ENCODE data around the gene NLGN1.

Gene NLGN1

GRCh38 chr3:173897631-173898030, 500.1 kb downstream of the NLGN1 start:
- Histone ChIP-seq H3K9ac (ENCODE audit: low read depth, low read length) (no peak overlapping the region), H3K27me3 (ENCODE audit: control insufficient read depth, insufficient read depth, low read length) (no peaks in the 10 kb centered on the region), H3K4me1 (ENCODE audit: control insufficient read depth, insufficient read depth, low read length) (0 out of 2 replicates have a peak, but pooled peaks cover 6% of the 10 kb centered on the region), H3K36me3 (ENCODE audit: control insufficient read depth, insufficient read depth, low read length) (no peaks in the 10 kb centered on the region), H3K27ac (ENCODE audit: low read depth, low read length) (no peak overlapping the region), H3K4me3 (ENCODE audit: low read depth, low read length) (no peak overlapping the region), H3K9me3 (ENCODE audit: control insufficient read depth, insufficient read depth, low read length) (no peaks in the 10 kb centered on the region)

GRCh38 chr3:173901649-173902048, 504.1 kb downstream of the NLGN1 start:
- H3K4me1 ChIP-seq (ENCODE audit: control insufficient read depth, insufficient read depth, low read length): 0 out of 2 replicates have a peak, but pooled peaks cover 6% of the 10 kb centered on the region
- H3K27ac ChIP-seq (ENCODE audit: low read depth, low read length): no peak overlapping the region
- no peak overlapping the region for H3K9ac ChIP-seq (ENCODE audit: low read depth, low read length)
- H3K4me3 ChIP-seq (ENCODE audit: low read depth, low read length): no peak overlapping the region
- H3K27me3 ChIP-seq (ENCODE audit: control insufficient read depth, insufficient read depth, low read length): no peaks in the 10 kb centered on the region
- no peaks in the 10 kb centered on the region for H3K9me3 ChIP-seq (ENCODE audit: control insufficient read depth, insufficient read depth, low read length)
- no peaks in the 10 kb centered on the region for H3K36me3 ChIP-seq (ENCODE audit: control insufficient read depth, insufficient read depth, low read length)

- H3K27me3 ChIP-seq (ENCODE audit: control insufficient read depth, insufficient read depth, low read length): no peaks in the 10 kb centered on the region
- H3K36me3 ChIP-seq (ENCODE audit: control insufficient read depth, insufficient read depth, low read length): no peaks in the 10 kb centered on the region
- H3K4me1 ChIP-seq (ENCODE audit: control insufficient read depth, insufficient read depth, low read length): 0 out of 2 replicates have a peak, but pooled peaks cover 3% of the 10 kb centered on the region
- no peaks in the 10 kb centered on the region for H3K9me3 ChIP-seq (ENCODE audit: control insufficient read depth, insufficient read depth, low read length)
- no peak overlapping the region for H3K27ac ChIP-seq (ENCODE audit: low read depth, low read length)
- H3K9ac ChIP-seq (ENCODE audit: low read depth, low read length): no peak overlapping the region
- H3K4me3 ChIP-seq (ENCODE audit: low read depth, low read length): no peak overlapping the region
Observed at GRCh38 chr3:173902401-173902800, 504.9 kb downstream of the NLGN1 start.

- Histone ChIP-seq H3K27me3 (ENCODE audit: control insufficient read depth, insufficient read depth, low read length) (no peaks in the 10 kb centered on the region), H3K27ac (ENCODE audit: low read depth, low read length) (no peak overlapping the region), H3K36me3 (ENCODE audit: control insufficient read depth, insufficient read depth, low read length) (no peaks in the 10 kb centered on the region), H3K9ac (ENCODE audit: low read depth, low read length) (no peak overlapping the region), H3K9me3 (ENCODE audit: control insufficient read depth, insufficient read depth, low read length) (no peaks in the 10 kb centered on the region), H3K4me3 (ENCODE audit: low read depth, low read length) (no peak overlapping the region), H3K4me1 (ENCODE audit: control insufficient read depth, insufficient read depth, low read length) (no peaks in the 10 kb centered on the region)
Observed at GRCh38 chr3:173902871-173903270, 505.3 kb downstream of the NLGN1 start.

- no peaks in the 10 kb centered on the region for H3K27me3 ChIP-seq (ENCODE audit: control insufficient read depth, insufficient read depth, low read length)
- H3K27ac ChIP-seq (ENCODE audit: low read depth, low read length): no peak overlapping the region
- H3K9me3 ChIP-seq (ENCODE audit: control insufficient read depth, insufficient read depth, low read length): no peaks in the 10 kb centered on the region
- no peaks in the 10 kb centered on the region for H3K36me3 ChIP-seq (ENCODE audit: control insufficient read depth, insufficient read depth, low read length)
- H3K4me1 ChIP-seq (ENCODE audit: control insufficient read depth, insufficient read depth, low read length): no peaks in the 10 kb centered on the region
- H3K4me3 ChIP-seq (ENCODE audit: low read depth, low read length): no peak overlapping the region
- no peak overlapping the region for H3K9ac ChIP-seq (ENCODE audit: low read depth, low read length)
Observed at GRCh38 chr3:173905381-173905780, 507.8 kb downstream of the NLGN1 start.

- H3K4me3 ChIP-seq (ENCODE audit: low read depth, low read length): no peak overlapping the region
- H3K4me1 ChIP-seq (ENCODE audit: control insufficient read depth, insufficient read depth, low read length): peaks cover 40% of the 10 kb centered on the region
- H3K9me3 ChIP-seq (ENCODE audit: control insufficient read depth, insufficient read depth, low read length): no peaks in the 10 kb centered on the region
- no peak overlapping the region for H3K9ac ChIP-seq (ENCODE audit: low read depth, low read length)
- H3K27ac ChIP-seq (ENCODE audit: low read depth, low read length): no peak overlapping the region
- H3K36me3 ChIP-seq (ENCODE audit: control insufficient read depth, insufficient read depth, low read length): no peaks in the 10 kb centered on the region
- no peaks in the 10 kb centered on the region for H3K27me3 ChIP-seq (ENCODE audit: control insufficient read depth, insufficient read depth, low read length)
Observed at GRCh38 chr3:173911446-173911845, 513.9 kb downstream of the NLGN1 start.

GRCh38 chr3:173912126-173912525, 514.6 kb downstream of the NLGN1 start:
- no peaks in the 10 kb centered on the region for H3K9me3 ChIP-seq (ENCODE audit: control insufficient read depth, insufficient read depth, low read length)
- peaks cover 40% of the 10 kb centered on the region for H3K4me1 ChIP-seq (ENCODE audit: control insufficient read depth, insufficient read depth, low read length)
- H3K27ac ChIP-seq (ENCODE audit: low read depth, low read length): no peak overlapping the region
- no peaks in the 10 kb centered on the region for H3K36me3 ChIP-seq (ENCODE audit: control insufficient read depth, insufficient read depth, low read length)
- no peaks in the 10 kb centered on the region for H3K27me3 ChIP-seq (ENCODE audit: control insufficient read depth, insufficient read depth, low read length)
- no peak overlapping the region for H3K4me3 ChIP-seq (ENCODE audit: low read depth, low read length)
- no peak overlapping the region for H3K9ac ChIP-seq (ENCODE audit: low read depth, low read length)

- no peak overlapping the region for H3K27ac ChIP-seq (ENCODE audit: low read depth, low read length)
- no peaks in the 10 kb centered on the region for H3K36me3 ChIP-seq (ENCODE audit: control insufficient read depth, insufficient read depth, low read length)
- H3K27me3 ChIP-seq (ENCODE audit: control insufficient read depth, insufficient read depth, low read length): no peaks in the 10 kb centered on the region
- no peak overlapping the region for H3K9ac ChIP-seq (ENCODE audit: low read depth, low read length)
- no peaks in the 10 kb centered on the region for H3K9me3 ChIP-seq (ENCODE audit: control insufficient read depth, insufficient read depth, low read length)
- peaks cover 40% of the 10 kb centered on the region for H3K4me1 ChIP-seq (ENCODE audit: control insufficient read depth, insufficient read depth, low read length)
- no peak overlapping the region for H3K4me3 ChIP-seq (ENCODE audit: low read depth, low read length)
Observed at GRCh38 chr3:173913397-173913796, 515.9 kb downstream of the NLGN1 start.

GRCh38 chr3:173913974-173914421, 516.5 kb downstream of the NLGN1 start:
- Histone ChIP-seq H3K27me3 (ENCODE audit: control insufficient read depth, insufficient read depth, low read length) (no peaks in the 10 kb centered on the region), H3K4me3 (ENCODE audit: low read depth, low read length) (no peak overlapping the region), H3K4me1 (ENCODE audit: control insufficient read depth, insufficient read depth, low read length) (peaks cover 40% of the 10 kb centered on the region), H3K9ac (ENCODE audit: low read depth, low read length) (no peak overlapping the region), H3K36me3 (ENCODE audit: control insufficient read depth, insufficient read depth, low read length) (no peaks in the 10 kb centered on the region), H3K27ac (ENCODE audit: low read depth, low read length) (peak overlapping the region; percentile 65), H3K9me3 (ENCODE audit: control insufficient read depth, insufficient read depth, low read length) (no peaks in the 10 kb centered on the region)

GRCh38 chr3:173916799-173917198, 519.3 kb downstream of the NLGN1 start:
- H3K9ac ChIP-seq (ENCODE audit: low read depth, low read length): no peak overlapping the region
- no peak overlapping the region for H3K4me3 ChIP-seq (ENCODE audit: low read depth, low read length)
- peaks cover 43% of the 10 kb centered on the region for H3K4me1 ChIP-seq (ENCODE audit: control insufficient read depth, insufficient read depth, low read length)
- no peaks in the 10 kb centered on the region for H3K9me3 ChIP-seq (ENCODE audit: control insufficient read depth, insufficient read depth, low read length)
- no peak overlapping the region for H3K27ac ChIP-seq (ENCODE audit: low read depth, low read length)
- H3K27me3 ChIP-seq (ENCODE audit: control insufficient read depth, insufficient read depth, low read length): no peaks in the 10 kb centered on the region
- H3K36me3 ChIP-seq (ENCODE audit: control insufficient read depth, insufficient read depth, low read length): no peaks in the 10 kb centered on the region

- Histone ChIP-seq H3K4me3 (ENCODE audit: low read depth, low read length) (no peak overlapping the region), H3K9me3 (ENCODE audit: control insufficient read depth, insufficient read depth, low read length) (no peaks in the 10 kb centered on the region), H3K4me1 (ENCODE audit: control insufficient read depth, insufficient read depth, low read length) (peaks cover 18% of the 10 kb centered on the region; the same call in 1 of the 2 replicates), H3K9ac (ENCODE audit: low read depth, low read length) (no peak overlapping the region), H3K36me3 (ENCODE audit: control insufficient read depth, insufficient read depth, low read length) (no peaks in the 10 kb centered on the region), H3K27me3 (ENCODE audit: control insufficient read depth, insufficient read depth, low read length) (no peaks in the 10 kb centered on the region), H3K27ac (ENCODE audit: low read depth, low read length) (no peak overlapping the region)
Observed at GRCh38 chr3:173920386-173920785, 522.8 kb downstream of the NLGN1 start.

GRCh38 chr3:173921732-173922131, 524.2 kb downstream of the NLGN1 start:
- no peak overlapping the region for H3K4me3 ChIP-seq (ENCODE audit: low read depth, low read length)
- H3K36me3 ChIP-seq (ENCODE audit: control insufficient read depth, insufficient read depth, low read length): no peaks in the 10 kb centered on the region
- no peak overlapping the region for H3K27ac ChIP-seq (ENCODE audit: low read depth, low read length)
- peaks cover 16% of the 10 kb centered on the region; the same call in 1 of the 2 replicates for H3K4me1 ChIP-seq (ENCODE audit: control insufficient read depth, insufficient read depth, low read length)
- H3K27me3 ChIP-seq (ENCODE audit: control insufficient read depth, insufficient read depth, low read length): no peaks in the 10 kb centered on the region
- H3K9ac ChIP-seq (ENCODE audit: low read depth, low read length): no peak overlapping the region
- H3K9me3 ChIP-seq (ENCODE audit: control insufficient read depth, insufficient read depth, low read length): no peaks in the 10 kb centered on the region
